ENCODE measurements around the gene ADIPOR2. TPM values are rescaled to one million over a fixed set of nuclear protein-coding genes. Genes with fewer than 3 reads are reported as not detected.

ADIPOR2 gene
- total and polyA plus RNA-seq, 10 of the 15 experiments (the other 5 are each of a cell fraction or from before 2014, with no cell fraction given): 8.6 to 65.0 (median 38.0) TPM

GRCh38 chr12:1796515-1797010 lies 105.7 kb downstream of the ADIPOR2 start:
- H3K4me2 ChIP-seq (ENCODE audit: control insufficient read depth, insufficient read depth): peak overlapping the region; percentile 100
- H3K27ac ChIP-seq (ENCODE audit: control insufficient read depth, insufficient read depth): peak overlapping the region; percentile 62
- H3K4me3 ChIP-seq: peak overlapping the region; percentile 62
- H3K9me3 ChIP-seq (replicated peaks; ENCODE audit: control insufficient read depth, insufficient read depth, low read length): no peaks in the 10 kb centered on the region
- no peaks in the 10 kb centered on the region; a peak in 1 of 4 replicates for H3K36me3 ChIP-seq (ENCODE audit: control insufficient read depth in 2 of 2, insufficient read depth in 2 of 2, low read length in 1 of 2)
- TF ChIP-seq KLF5 (IDR thresholded peaks at IDR 0.05; ENCODE audit: partially characterized antibody) (no peak), ZZZ3 (IDR thresholded peaks at IDR 0.05; ENCODE audit: control insufficient read depth, insufficient read length, low read depth) (no peak), POLR2AphosphoS5 (IDR thresholded peaks at IDR 0.05; ENCODE audit: low read length) (peak; percentile 30; the same call in 1 of the 2 replicates), EGR1 (IDR thresholded peaks at IDR 0.05; ENCODE audit: borderline replicate concordance in 1 of 2, low read depth in 2 of 2, low read length in 2 of 2) (no peak), CBX3 (IDR thresholded peaks at IDR 0.05; ENCODE audit: borderline replicate concordance, low read depth) (no peak), MEF2B (IDR thresholded peaks at IDR 0.05; ENCODE audit: partially characterized antibody, poor library complexity, severe bottlenecking) (peak; percentile 48), DPF2 (IDR thresholded peaks at IDR 0.05) (no peak), TCF7 (IDR thresholded peaks at IDR 0.05; ENCODE audit: borderline replicate concordance) (no peak)
- TF ChIP-seq, protein P1, sequence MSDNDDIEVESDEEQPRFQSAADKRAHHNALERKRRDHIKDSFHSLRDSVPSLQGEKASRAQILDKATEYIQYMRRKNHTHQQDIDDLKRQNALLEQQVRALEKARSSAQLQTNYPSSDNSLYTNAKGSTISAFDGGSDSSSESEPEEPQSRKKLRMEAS (IDR thresholded peaks at IDR 0.05; ENCODE audit: low read depth, low read length): no peak
- in situ Hi-C loops (cut with MboI) (no loop called here), intact Hi-C loops (cut with micrococcal nuclease; ENCODE audit: unreplicated experiment) (loop anchor here (1.0 to 10.0 kb wide), 5 partner anchors 136 to 786 kb away; no protein-coding TSS in a partner anchor)
- H3K79me2 ChIP-seq (ENCODE audit: control insufficient read depth, insufficient read depth, low read length): no peaks in the 10 kb centered on the region; the same call in 1 of the 2 replicates
- SMC1A ChIA-PET (ENCODE audit: uncharacterized antibody, unreplicated experiment): interaction anchor here (1.0 to 7.6 kb wide), 3 partner anchors 123 to 144 kb away, joined by 3 to 109 read pairs (median 11); no protein-coding TSS in a partner anchor
- POLR2A ChIA-PET: interaction anchor here (0.5 to 1.5 kb wide), 3 partner anchors 144 to 200 kb away, joined by 3 to 6 read pairs (median 3); no protein-coding TSS in a partner anchor
- RAD21 ChIA-PET (ENCODE audit: unreplicated experiment): interaction anchor here (1.3 to 6.5 kb wide), 2 partner anchors 143 kb away, joined by 6 to 69 read pairs; no protein-coding TSS in a partner anchor
- peaks cover 5% of the 10 kb centered on the region for H3K4me1 ChIP-seq (ENCODE audit: control insufficient read depth, insufficient read depth, low read length)
- ATAC-seq (peak; percentile 61), DNase-seq (ENCODE audit: low read depth, low spot score) (no peak), FAIRE-seq (no peak)
- H2AFZ ChIP-seq (ENCODE audit: control insufficient read depth, low read depth, low read length): peak overlapping the region; percentile 92
- CTCF ChIA-PET: interaction anchor here (6.5 to 9.5 kb wide), 2 partner anchors 144 kb away, joined by 106 to 434 read pairs; no protein-coding TSS in a partner anchor
- 2% methylated on average over 31 of the region's 43 CpGs for WGBS (ENCODE audit: insufficient coverage, insufficient replicate concordance, low lambda C conversion rate, missing lambda C conversion rate)
- H3K9ac ChIP-seq (ENCODE audit: control insufficient read depth, insufficient read depth, low read length): peak overlapping the region; percentile 81
- H3K27me3 ChIP-seq (replicated peaks in 1 of 2; ENCODE audit: control insufficient read depth in 2 of 2, insufficient read depth in 2 of 2, low read length in 1 of 2): no peaks in the 10 kb centered on the region
- H4K20me1 ChIP-seq (ENCODE audit: control insufficient read depth, insufficient read depth): no peaks in the 10 kb centered on the region
- BruUV-seq (replicated peaks): TSS peak; percentile 88

Measured in GM12878 (cell line).